ENCODE measurements around the gene NUP62CL. TPM values are rescaled to one million over a fixed set of nuclear protein-coding genes. Genes with fewer than 3 reads are reported as not detected.

The NUP62CL gene

DNA sequence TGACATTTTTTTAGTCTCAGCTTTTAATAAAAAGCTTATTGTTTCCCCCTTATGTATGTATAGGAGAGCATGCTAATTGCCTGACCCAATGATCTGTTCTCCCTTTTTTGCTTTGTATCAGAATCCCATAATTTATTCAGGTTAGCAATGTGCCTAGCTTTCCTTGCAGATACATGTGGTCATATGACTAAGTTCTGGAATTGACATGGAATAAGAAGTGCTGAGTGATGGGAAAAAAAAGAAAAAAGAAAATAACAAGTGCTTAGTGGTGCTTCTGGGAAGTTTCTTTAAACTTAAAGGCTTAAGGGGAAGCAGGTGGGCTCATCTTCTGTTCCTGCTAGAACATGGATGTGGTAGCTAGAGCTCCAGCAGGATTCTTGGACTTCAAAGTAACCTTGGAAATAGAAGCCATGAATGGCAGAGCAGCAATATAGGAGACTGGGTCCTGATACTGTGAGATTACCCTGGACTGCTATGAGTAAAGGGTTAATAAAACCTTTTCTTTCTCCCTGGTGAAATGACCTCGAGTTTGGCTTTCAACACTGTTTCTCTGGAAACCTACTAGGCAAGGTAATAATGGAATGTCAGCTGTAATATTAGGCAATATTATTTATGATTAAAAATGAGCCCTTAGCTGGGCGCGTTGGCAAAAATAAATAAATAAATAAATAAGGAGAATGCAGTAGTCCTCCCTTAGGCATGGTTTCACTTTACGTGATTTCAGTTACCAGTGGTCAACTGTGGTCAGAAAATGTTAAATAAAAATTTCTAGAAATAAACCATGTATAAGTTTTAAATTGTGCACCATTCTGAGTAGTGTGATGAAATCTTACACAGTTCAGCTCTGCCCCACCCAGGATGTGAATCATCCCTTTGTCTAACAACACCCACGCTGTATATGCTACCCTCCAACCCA lies 70.9 kb downstream of the NUP62CL start:
- Histone ChIP-seq H3K27me3 (ENCODE audit: control insufficient read depth, insufficient read depth, low read length) (peaks cover 5% of the 10 kb centered on the region), H3K4me3 (ENCODE audit: low read length) (no peak overlapping the region), H3K4me2 (ENCODE audit: low read length) (no peak overlapping the region), H3K9me3 (replicated peaks; ENCODE audit: low read length) (no peaks in the 10 kb centered on the region), H3K36me3 (ENCODE audit: insufficient read depth, low read length) (no peaks in the 10 kb centered on the region), H3K4me1 (ENCODE audit: control insufficient read depth, insufficient read depth, low read length) (peaks cover 4% of the 10 kb centered on the region), H3K9ac (ENCODE audit: low read depth, low read length) (no peak overlapping the region)

- Histone ChIP-seq H3K36me3 (ENCODE audit: insufficient read depth, low read length) (no peaks in the 10 kb centered on the region), H3K4me1 (ENCODE audit: control insufficient read depth, insufficient read depth, low read length) (no peaks in the 10 kb centered on the region), H3K9me3 (replicated peaks; ENCODE audit: low read length) (no peaks in the 10 kb centered on the region), H3K9ac (ENCODE audit: low read depth, low read length) (no peak overlapping the region), H3K27me3 (ENCODE audit: control insufficient read depth, insufficient read depth, low read length) (no peaks in the 10 kb centered on the region), H3K4me2 (ENCODE audit: low read length) (no peak overlapping the region), H3K4me3 (ENCODE audit: low read length) (no peak overlapping the region)
These were observed 82.5 kb downstream of the NUP62CL start for GRCh38 chrX:107123750-107124149.

DNA sequence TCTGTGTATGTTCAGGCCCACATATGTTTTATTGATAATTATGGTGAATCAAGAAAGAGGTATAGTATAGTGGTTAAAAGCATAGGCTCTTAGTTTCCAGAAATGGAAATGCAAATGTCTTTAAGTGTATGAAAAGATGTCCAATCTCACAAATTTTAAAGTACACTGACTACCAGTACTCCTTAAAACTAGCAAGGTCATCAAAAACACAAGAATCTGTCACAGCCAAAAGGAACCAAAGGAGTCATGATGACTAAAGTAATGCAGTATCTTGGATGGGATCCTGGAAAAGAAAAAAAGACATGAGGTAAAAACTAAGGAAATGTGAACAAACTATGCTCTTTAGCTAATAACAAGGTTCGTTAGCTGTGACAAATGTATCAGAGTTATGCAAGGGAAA lies 87.0 kb downstream of the NUP62CL start:
- Histone ChIP-seq H3K36me3 (ENCODE audit: insufficient read depth, low read length) (peaks cover 5% of the 10 kb centered on the region), H3K4me2 (ENCODE audit: low read length) (peak overlapping the region; percentile 82), H3K4me1 (ENCODE audit: control insufficient read depth, insufficient read depth, low read length) (no peaks in the 10 kb centered on the region), H3K9me3 (replicated peaks; ENCODE audit: low read length) (no peaks in the 10 kb centered on the region), H3K4me3 (ENCODE audit: low read length) (peak overlapping the region; percentile 92), H3K9ac (ENCODE audit: low read depth, low read length) (no peak overlapping the region), H3K27me3 (ENCODE audit: control insufficient read depth, insufficient read depth, low read length) (peaks cover under 1% of the 10 kb centered on the region)

- H3K9me3 ChIP-seq (replicated peaks; ENCODE audit: low read length) = no peaks in the 10 kb centered on the region
- H3K36me3 ChIP-seq (ENCODE audit: insufficient read depth, low read length) = peaks cover 12% of the 10 kb centered on the region
- H3K9ac ChIP-seq (ENCODE audit: low read depth, low read length) = peak within 1 kb of the TSS; percentile 91
- H3K27me3 ChIP-seq (ENCODE audit: control insufficient read depth, insufficient read depth, low read length) = peaks cover 6% of the 10 kb centered on the region
- no peaks in the 10 kb centered on the region for H3K4me1 ChIP-seq (ENCODE audit: control insufficient read depth, insufficient read depth, low read length)
- H3K4me2 ChIP-seq (ENCODE audit: low read length) = peak within 1 kb of the TSS; percentile 82
- peak within 1 kb of the TSS; percentile 92 for H3K4me3 ChIP-seq (ENCODE audit: low read length)
These were observed 87.7 kb downstream of the NUP62CL start, which contains the start of gene RBM41 for GRCh38 chrX:107118322-107119147. Gene RBM41 (minus strand): TSS chrX:107118822. CDS start chrX:107118773, 49 bp downstream.

DNA sequence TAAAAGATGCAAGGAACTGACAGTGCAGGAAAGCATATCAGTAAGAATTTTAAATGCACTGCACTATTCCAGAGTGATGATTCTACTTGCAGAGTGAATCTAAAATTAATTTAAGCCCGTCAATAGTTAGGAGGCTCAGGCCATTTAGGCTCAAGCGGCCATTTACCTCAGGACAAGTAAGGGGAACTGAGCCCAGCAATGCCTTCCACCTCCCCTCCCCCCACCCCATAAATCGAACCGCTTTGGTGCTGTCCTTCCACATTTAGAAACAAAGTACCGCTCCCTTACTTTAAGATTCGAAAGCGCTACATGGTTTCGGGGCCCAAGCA lies 88.3 kb downstream of the NUP62CL start:
- peak overlapping the region; percentile 82 for H3K4me2 ChIP-seq (ENCODE audit: low read length)
- peak overlapping the region; percentile 91 for H3K9ac ChIP-seq (ENCODE audit: low read depth, low read length)
- H3K4me1 ChIP-seq (ENCODE audit: control insufficient read depth, insufficient read depth, low read length) = no peaks in the 10 kb centered on the region
- peaks cover 17% of the 10 kb centered on the region for H3K36me3 ChIP-seq (ENCODE audit: insufficient read depth, low read length)
- no peaks in the 10 kb centered on the region for H3K9me3 ChIP-seq (replicated peaks; ENCODE audit: low read length)
- H3K27me3 ChIP-seq (ENCODE audit: control insufficient read depth, insufficient read depth, low read length) = peaks cover 6% of the 10 kb centered on the region
- H3K4me3 ChIP-seq (ENCODE audit: low read length) = peak overlapping the region; percentile 92

DNA sequence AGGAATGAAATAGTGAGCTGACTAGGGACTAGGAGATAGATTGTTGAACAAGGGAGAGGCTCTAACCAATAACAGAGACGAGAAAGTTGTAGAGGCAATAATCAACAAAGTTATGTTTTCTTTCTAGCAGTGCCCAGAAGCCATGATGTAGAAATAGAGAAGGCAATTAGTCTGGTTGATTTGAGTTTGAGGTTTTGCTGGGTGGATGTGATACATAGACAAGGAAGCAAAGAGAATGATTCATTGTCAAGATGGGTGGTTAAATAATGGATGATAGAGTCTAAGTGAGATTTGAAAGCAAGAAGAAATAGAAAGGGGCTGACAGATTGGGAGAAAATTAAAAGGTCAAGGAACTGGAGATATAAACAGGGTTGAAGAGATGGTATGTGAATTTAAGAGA lies 98.8 kb downstream of the NUP62CL start:
- H3K36me3 ChIP-seq (ENCODE audit: insufficient read depth, low read length) = peaks cover 4% of the 10 kb centered on the region
- no peaks in the 10 kb centered on the region for H3K27me3 ChIP-seq (ENCODE audit: control insufficient read depth, insufficient read depth, low read length)
- H3K4me1 ChIP-seq (ENCODE audit: control insufficient read depth, insufficient read depth, low read length) = no peaks in the 10 kb centered on the region
- H3K9me3 ChIP-seq (replicated peaks; ENCODE audit: low read length) = no peaks in the 10 kb centered on the region
- no peak overlapping the region for H3K4me3 ChIP-seq (ENCODE audit: low read length)
- H3K4me2 ChIP-seq (ENCODE audit: low read length) = no peak overlapping the region
- H3K9ac ChIP-seq (ENCODE audit: low read depth, low read length) = no peak overlapping the region

GRCh38 chrX:107102980-107103379 lies 103.3 kb downstream of the NUP62CL start:
- Histone ChIP-seq H3K27me3 (ENCODE audit: control insufficient read depth, insufficient read depth, low read length) (no peaks in the 10 kb centered on the region), H3K36me3 (ENCODE audit: insufficient read depth, low read length) (no peaks in the 10 kb centered on the region), H3K9me3 (replicated peaks; ENCODE audit: low read length) (no peaks in the 10 kb centered on the region), H3K9ac (ENCODE audit: low read depth, low read length) (no peak overlapping the region), H3K4me1 (ENCODE audit: control insufficient read depth, insufficient read depth, low read length) (no peaks in the 10 kb centered on the region), H3K4me2 (ENCODE audit: low read length) (no peak overlapping the region), H3K4me3 (ENCODE audit: low read length) (no peak overlapping the region)

DNA sequence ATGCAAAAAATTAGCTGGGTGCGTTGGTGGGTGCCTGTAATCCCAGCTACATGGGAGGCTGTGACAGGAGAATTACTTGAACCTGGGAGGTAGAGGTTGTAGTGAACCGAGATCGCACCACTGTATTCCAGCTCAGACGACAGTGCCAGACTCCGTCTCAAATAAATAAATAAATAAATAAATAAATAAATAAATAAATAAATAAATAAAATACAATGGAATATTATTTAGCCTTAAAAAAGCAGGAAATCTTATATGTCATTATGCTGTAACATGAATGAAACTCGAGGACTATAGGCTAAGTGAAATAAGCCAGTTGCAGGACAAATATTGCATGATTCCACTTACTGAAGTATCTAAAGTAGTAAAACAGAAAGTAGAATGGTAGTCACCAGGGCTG lies 130.1 kb downstream of the NUP62CL start:
- H3K4me3 ChIP-seq (ENCODE audit: low read length) = no peak overlapping the region
- no peaks in the 10 kb centered on the region for H3K36me3 ChIP-seq (ENCODE audit: insufficient read depth, low read length)
- no peak overlapping the region for H3K4me2 ChIP-seq (ENCODE audit: low read length)
- no peak overlapping the region for H3K9ac ChIP-seq (ENCODE audit: low read depth, low read length)
- peaks cover 9% of the 10 kb centered on the region for H3K9me3 ChIP-seq (replicated peaks; ENCODE audit: low read length)
- H3K4me1 ChIP-seq (ENCODE audit: control insufficient read depth, insufficient read depth, low read length) = no peaks in the 10 kb centered on the region
- no peaks in the 10 kb centered on the region for H3K27me3 ChIP-seq (ENCODE audit: control insufficient read depth, insufficient read depth, low read length)

Small RNA genes lying within 50 kb of the gene (small RNA-seq; reads per million reads assigned to genes)
- not detected for gene RF00019
